Measurements from ENCODE around the gene CSTPP1.
A peak's percentile ranks its signal among the peaks of the same experiment; 100 is the strongest.

Gene CSTPP1

GRCh38 chr11:47106798-47107411 lies 170.3 kb downstream of the CSTPP1 start:
- peaks cover 78% of the 10 kb centered on the region for H3K4me1 ChIP-seq (ENCODE audit: control insufficient read depth, low read length)
- no peaks in the 10 kb centered on the region for H3K9me2 ChIP-seq (replicated peaks; ENCODE audit: control insufficient read depth, low read length)
- H3F3A ChIP-seq (ENCODE audit: control insufficient read depth, insufficient read depth): peaks cover 19% of the 10 kb centered on the region
- peak overlapping the region; percentile 83 for H3K4me2 ChIP-seq (ENCODE audit: low read length)
- no peaks in the 10 kb centered on the region for H3K27me3 ChIP-seq (ENCODE audit: control insufficient read depth, low read length)
- H3K36me3 ChIP-seq (ENCODE audit: control insufficient read depth, low read length): peaks cover 3% of the 10 kb centered on the region; the same call in 1 of the 2 replicates
- no peak for TF ChIP-seq EZH2phosphoT487 (IDR thresholded peaks at IDR 0.05; ENCODE audit: borderline replicate concordance, low read length)
- TF ChIP-seq, protein P1, sequence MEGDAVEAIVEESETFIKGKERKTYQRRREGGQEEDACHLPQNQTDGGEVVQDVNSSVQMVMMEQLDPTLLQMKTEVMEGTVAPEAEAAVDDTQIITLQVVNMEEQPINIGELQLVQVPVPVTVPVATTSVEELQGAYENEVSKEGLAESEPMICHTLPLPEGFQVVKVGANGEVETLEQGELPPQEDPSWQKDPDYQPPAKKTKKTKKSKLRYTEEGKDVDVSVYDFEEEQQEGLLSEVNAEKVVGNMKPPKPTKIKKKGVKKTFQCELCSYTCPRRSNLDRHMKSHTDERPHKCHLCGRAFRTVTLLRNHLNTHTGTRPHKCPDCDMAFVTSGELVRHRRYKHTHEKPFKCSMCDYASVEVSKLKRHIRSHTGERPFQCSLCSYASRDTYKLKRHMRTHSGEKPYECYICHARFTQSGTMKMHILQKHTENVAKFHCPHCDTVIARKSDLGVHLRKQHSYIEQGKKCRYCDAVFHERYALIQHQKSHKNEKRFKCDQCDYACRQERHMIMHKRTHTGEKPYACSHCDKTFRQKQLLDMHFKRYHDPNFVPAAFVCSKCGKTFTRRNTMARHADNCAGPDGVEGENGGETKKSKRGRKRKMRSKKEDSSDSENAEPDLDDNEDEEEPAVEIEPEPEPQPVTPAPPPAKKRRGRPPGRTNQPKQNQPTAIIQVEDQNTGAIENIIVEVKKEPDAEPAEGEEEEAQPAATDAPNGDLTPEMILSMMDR (IDR thresholded peaks at IDR 0.05; ENCODE audit: low read depth, low read length, poor library complexity, severe bottlenecking): no peak
- peak overlapping the region; percentile 63 for H3K4me3 ChIP-seq (ENCODE audit: low read length)
- H3K79me2 ChIP-seq (ENCODE audit: control insufficient read depth, low read length): peaks cover 4% of the 10 kb centered on the region; the same call in 1 of the 2 replicates
- no peaks in the 10 kb centered on the region for H4K20me1 ChIP-seq (ENCODE audit: control insufficient read depth, insufficient read depth, low read depth, low read length)
- peak overlapping the region; percentile 99 for H3K27ac ChIP-seq (ENCODE audit: low read depth, low read length)
- H3K9me3 ChIP-seq (ENCODE audit: control insufficient read depth, insufficient read depth, low read length): no peaks in the 10 kb centered on the region

DNA sequence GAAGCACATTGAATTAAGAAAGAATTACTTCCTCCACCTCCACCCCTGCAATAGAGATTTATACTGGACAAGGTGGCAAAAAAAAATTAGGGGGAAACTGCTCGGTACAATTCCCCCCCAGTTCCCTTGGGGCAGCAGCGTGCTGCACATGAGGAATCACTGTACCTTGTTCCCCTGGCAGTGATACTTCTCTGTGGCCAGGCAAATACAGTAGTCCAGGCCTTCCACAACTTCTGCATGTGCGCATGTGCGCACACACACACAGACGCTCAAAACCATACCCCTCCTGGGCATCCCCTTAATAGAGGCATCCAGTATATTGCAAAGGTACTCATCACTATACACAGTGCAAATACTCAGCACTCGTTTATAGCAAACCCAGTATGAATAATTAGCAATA lies 171.2 kb downstream of the CSTPP1 start:
- Histone ChIP-seq H4K20me1 (ENCODE audit: control insufficient read depth, insufficient read depth, low read depth, low read length) (no peaks in the 10 kb centered on the region), H3K27me3 (ENCODE audit: control insufficient read depth, low read length) (no peaks in the 10 kb centered on the region), H3K79me2 (ENCODE audit: control insufficient read depth, low read length) (peaks cover 4% of the 10 kb centered on the region; the same call in 1 of the 2 replicates), H3K9me3 (ENCODE audit: control insufficient read depth, insufficient read depth, low read length) (no peaks in the 10 kb centered on the region), H3K36me3 (ENCODE audit: control insufficient read depth, low read length) (peaks cover 5% of the 10 kb centered on the region; the same call in 1 of the 2 replicates), H3F3A (ENCODE audit: control insufficient read depth, insufficient read depth) (peaks cover 28% of the 10 kb centered on the region), H3K9me2 (replicated peaks; ENCODE audit: control insufficient read depth, low read length) (no peaks in the 10 kb centered on the region), H3K4me2 (ENCODE audit: low read length) (peak overlapping the region; percentile 83), H3K27ac (ENCODE audit: low read depth, low read length) (peak overlapping the region; percentile 99), H3K4me1 (ENCODE audit: control insufficient read depth, low read length) (peaks cover 86% of the 10 kb centered on the region), H3K4me3 (ENCODE audit: low read length) (peak overlapping the region; percentile 63)
- no peak for TF ChIP-seq EZH2phosphoT487 (IDR thresholded peaks at IDR 0.05; ENCODE audit: borderline replicate concordance, low read length)
- TF ChIP-seq, protein P1 (IDR thresholded peaks at IDR 0.05; ENCODE audit: low read depth, low read length, poor library complexity, severe bottlenecking): no peak

GRCh38 chr11:47108214-47108613 lies 171.7 kb downstream of the CSTPP1 start:
- peak overlapping the region; percentile 63 for H3K4me3 ChIP-seq (ENCODE audit: low read length)
- H3K36me3 ChIP-seq (ENCODE audit: control insufficient read depth, low read length): peaks cover 5% of the 10 kb centered on the region; the same call in 1 of the 2 replicates
- H4K20me1 ChIP-seq (ENCODE audit: control insufficient read depth, insufficient read depth, low read depth, low read length): no peaks in the 10 kb centered on the region
- no peaks in the 10 kb centered on the region for H3K9me2 ChIP-seq (replicated peaks; ENCODE audit: control insufficient read depth, low read length)
- peak overlapping the region; percentile 99 for H3K27ac ChIP-seq (ENCODE audit: low read depth, low read length)
- H3K4me1 ChIP-seq (ENCODE audit: control insufficient read depth, low read length): peaks cover 89% of the 10 kb centered on the region
- no peaks in the 10 kb centered on the region for H3K27me3 ChIP-seq (ENCODE audit: control insufficient read depth, low read length)
- H3F3A ChIP-seq (ENCODE audit: control insufficient read depth, insufficient read depth): peaks cover 29% of the 10 kb centered on the region
- no peaks in the 10 kb centered on the region for H3K9me3 ChIP-seq (ENCODE audit: control insufficient read depth, insufficient read depth, low read length)
- peak overlapping the region; percentile 83 for H3K4me2 ChIP-seq (ENCODE audit: low read length)
- peaks cover 4% of the 10 kb centered on the region; the same call in 1 of the 2 replicates for H3K79me2 ChIP-seq (ENCODE audit: control insufficient read depth, low read length)
- TF ChIP-seq EZH2phosphoT487 (IDR thresholded peaks at IDR 0.05; ENCODE audit: borderline replicate concordance, low read length): no peak
- TF ChIP-seq, protein P1 (IDR thresholded peaks at IDR 0.05; ENCODE audit: low read depth, low read length, poor library complexity, severe bottlenecking): no peak

Data from DOHH2 (cell line).